Lung (tissue), 12 donors: ENCODE results near the gene LRRC14B. TPM values are rescaled to one million over a fixed set of nuclear protein-coding genes. Genes with fewer than 3 reads are reported as not detected.

Experiments used
- ATAC-seq: fragments of 200-7000 bp; cut with Tn5 transposase; one replicate; pipeline ENCODE4 v1.9.1; 2020; ENCODE audit warnings: moderate number of reproducible peaks; ENCODE audit not compliant: insufficient read depth, low FRiP score
- DNase-seq, 3 donors: peaks; one replicate each; pipeline ENCODE4 v3.0.0-alpha.2; 2013 to 2017
- H3K27ac ChIP-seq, 2 donors: one replicate each; pipeline ENCODE4 v1.5.1; 2013; ENCODE audit warnings: mild to moderate bottlenecking in 2 of 2, moderate library complexity in 2 of 2, control low read depth in 1 of 2, inconsistent platforms in 1 of 2, low read depth in 1 of 2, low read length in 1 of 2
- H3K27me3 ChIP-seq, 3 donors: one replicate each; pipeline ENCODE4 v1.5.1; 2013; ENCODE audit warnings: low read length in 2 of 3; ENCODE audit not compliant: control insufficient read depth in 3 of 3, insufficient read depth in 3 of 3
- H3K36me3 ChIP-seq, 4 donors: one replicate each; pipeline ENCODE4 v1.5.1; 2013; ENCODE audit warnings: low read length in 4 of 4, mild to moderate bottlenecking in 1 of 4, moderate library complexity in 1 of 4; ENCODE audit not compliant: control insufficient read depth in 4 of 4, insufficient read depth in 4 of 4
- H3K4me1 ChIP-seq, 5 donors: one replicate each; pipeline ENCODE4 v1.5.1; 2013; ENCODE audit warnings: low read length in 5 of 5, mild to moderate bottlenecking in 2 of 5, moderate library complexity in 1 of 5; ENCODE audit not compliant: control insufficient read depth in 5 of 5, insufficient read depth in 5 of 5
- H3K4me3 ChIP-seq: one replicate; pipeline ENCODE4 v1.5.1; 2013; ENCODE audit warnings: mild to moderate bottlenecking, control low read depth, moderate library complexity
- H3K9ac ChIP-seq, 2 donors: one replicate each; pipeline ENCODE4 v1.5.1; 2013; ENCODE audit warnings: low read length in 2 of 2, control low read depth in 1 of 2; ENCODE audit not compliant: insufficient read depth in 1 of 2
- H3K9me3 ChIP-seq, 4 donors: one replicate each; pipeline ENCODE4 v1.5.1; 2013; ENCODE audit warnings: low read length in 3 of 4, mild to moderate bottlenecking in 1 of 4, moderate library complexity in 1 of 4; ENCODE audit not compliant: control insufficient read depth in 4 of 4, insufficient read depth in 3 of 4
- WGBS, 2 donors: extraction: QIAGEN DNeasy Blood & Tissue Kit; methylation state at CpG; one replicate each; pipeline ENCODE4 v1.1.7; 2013; 5-methylcytosine and 5-hydroxymethylcytosine counted together
- polyA plus RNA-seq, 2 donors: library from polyadenylated mRNA; stranded (reverse); fragments of 200-250 nt; gene quantifications; one replicate each; pipeline ENCODE4 v1.2.1, GENCODE V29; 2013
- total RNA-seq, 2 donors: library from RNA; depleted of rRNA in 1 of 2; stranded (reverse); fragments of >200 nt in 1 of 2; gene quantifications; one replicate each; pipeline ENCODE4 v1.2.1, GENCODE V29; 2014 to 2021
- TF ChIP-seq, protein P1 (sequence below): IDR thresholded peaks from 2 replicates; pipeline ENCODE4 v1.5.1; 2012; ENCODE audit warnings: mild to moderate bottlenecking; ENCODE audit errors: control extremely low read depth, extremely low read depth
- donor health status: control.
- donor health status: control.
- donor health status: Bipolar disorder and iron deficiency.
- donor health status: healthy.
- donor health status: DM: yes; HTN: yes; CAD: no.

The LRRC14B gene
- total and polyA plus RNA-seq, 4 donors: 0.14 TPM; not detected in 3

DNA sequence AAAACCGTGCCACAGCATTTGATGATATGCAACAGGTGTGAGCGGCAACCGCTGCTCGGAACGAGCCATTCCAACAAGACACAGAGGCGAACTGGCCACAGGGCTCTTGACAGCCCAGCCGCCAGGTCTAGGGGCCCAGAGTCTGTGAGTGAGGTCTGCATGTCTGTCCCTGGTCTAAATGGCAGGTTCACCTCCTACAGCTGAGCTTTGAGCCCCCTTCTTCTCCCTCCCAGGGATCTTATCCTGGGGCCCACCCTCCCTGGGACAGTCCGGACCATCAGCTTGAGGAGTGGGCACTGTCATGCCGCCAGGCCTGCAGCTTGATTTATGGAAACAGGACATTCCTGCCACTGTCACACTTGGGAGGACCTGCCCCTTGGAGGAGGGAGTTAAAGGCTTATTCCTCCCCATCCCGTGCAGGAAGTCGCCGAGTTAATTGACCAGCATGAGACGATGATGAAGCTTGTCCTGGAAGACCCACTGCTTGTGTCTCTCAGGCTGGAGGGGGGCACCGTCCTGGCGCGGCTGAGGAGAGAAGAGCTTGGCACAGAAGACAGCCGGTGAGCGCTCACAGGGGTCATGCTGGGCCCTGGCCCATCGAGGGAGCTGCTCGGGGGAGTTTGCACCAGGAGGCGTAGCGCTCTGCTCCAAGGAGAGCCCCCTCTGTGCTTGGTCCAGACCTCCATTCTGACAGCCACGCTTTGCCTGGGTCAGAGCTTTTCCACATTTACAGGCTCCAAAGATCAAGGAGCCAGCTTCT, 35.5 kb upstream of the LRRC14B start:
- no peaks in the 10 kb centered on the region for H3K36me3 ChIP-seq
- H3K9me3 ChIP-seq: no peaks in the 10 kb centered on the region
- H3K4me3 ChIP-seq: no peak overlapping the region
- ATAC-seq: no peak
- WGBS, 2 donors: 85 to 91% methylated on average over 23 of the region's 23 CpGs
- H3K4me1 ChIP-seq: no peaks in the 10 kb centered on the region
- H3K9ac ChIP-seq: no peak overlapping the region
- H3K27me3 ChIP-seq: no peaks in the 10 kb centered on the region
- H3K27ac ChIP-seq: no peak overlapping the region
- peak in 1 of 3 donors; percentile 12 for DNase-seq
- TF ChIP-seq, protein P1, sequence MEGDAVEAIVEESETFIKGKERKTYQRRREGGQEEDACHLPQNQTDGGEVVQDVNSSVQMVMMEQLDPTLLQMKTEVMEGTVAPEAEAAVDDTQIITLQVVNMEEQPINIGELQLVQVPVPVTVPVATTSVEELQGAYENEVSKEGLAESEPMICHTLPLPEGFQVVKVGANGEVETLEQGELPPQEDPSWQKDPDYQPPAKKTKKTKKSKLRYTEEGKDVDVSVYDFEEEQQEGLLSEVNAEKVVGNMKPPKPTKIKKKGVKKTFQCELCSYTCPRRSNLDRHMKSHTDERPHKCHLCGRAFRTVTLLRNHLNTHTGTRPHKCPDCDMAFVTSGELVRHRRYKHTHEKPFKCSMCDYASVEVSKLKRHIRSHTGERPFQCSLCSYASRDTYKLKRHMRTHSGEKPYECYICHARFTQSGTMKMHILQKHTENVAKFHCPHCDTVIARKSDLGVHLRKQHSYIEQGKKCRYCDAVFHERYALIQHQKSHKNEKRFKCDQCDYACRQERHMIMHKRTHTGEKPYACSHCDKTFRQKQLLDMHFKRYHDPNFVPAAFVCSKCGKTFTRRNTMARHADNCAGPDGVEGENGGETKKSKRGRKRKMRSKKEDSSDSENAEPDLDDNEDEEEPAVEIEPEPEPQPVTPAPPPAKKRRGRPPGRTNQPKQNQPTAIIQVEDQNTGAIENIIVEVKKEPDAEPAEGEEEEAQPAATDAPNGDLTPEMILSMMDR: no peak

DNA sequence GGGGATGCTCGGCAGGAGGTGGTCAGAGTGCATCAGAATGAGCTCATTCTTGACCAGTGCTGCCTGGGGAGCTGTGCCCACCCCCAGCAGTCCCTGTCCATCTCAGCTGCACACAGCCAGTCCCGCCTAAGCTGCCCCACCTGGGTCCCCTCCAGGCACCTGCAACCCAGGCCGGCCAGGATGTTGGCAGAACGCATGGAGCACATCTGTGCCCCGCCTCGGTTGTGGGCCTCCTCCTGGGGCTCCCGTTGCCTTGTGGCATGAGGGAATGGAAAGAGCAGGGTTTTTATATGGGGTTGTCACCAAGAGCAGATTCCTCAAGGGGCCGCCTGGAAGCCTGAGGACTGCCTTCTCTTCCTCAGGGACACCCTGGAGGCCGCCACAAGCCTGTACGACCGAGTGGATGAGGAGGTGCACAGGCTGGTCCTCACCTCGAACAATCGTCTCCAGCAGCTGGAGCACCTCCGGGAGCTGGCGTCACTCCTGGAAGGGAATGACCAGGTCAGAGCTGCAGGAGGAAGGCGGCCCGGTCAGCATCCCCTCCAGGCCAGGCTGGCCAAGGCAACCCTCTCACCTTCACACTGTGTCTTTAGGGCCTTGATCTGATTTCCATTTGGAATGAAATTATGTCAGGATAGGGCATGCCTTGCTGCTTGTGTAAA, 34.8 kb upstream of the LRRC14B start:
- DNase-seq: peak in 1 of 3 donors; percentile 8
- no peak overlapping the region for H3K27ac ChIP-seq
- no peak overlapping the region for H3K9ac ChIP-seq
- no peaks in the 10 kb centered on the region for H3K4me1 ChIP-seq
- no peaks in the 10 kb centered on the region for H3K27me3 ChIP-seq
- H3K9me3 ChIP-seq: no peaks in the 10 kb centered on the region
- H3K4me3 ChIP-seq: no peak overlapping the region
- ATAC-seq: no peak
- 90 to 93% methylated on average over 17 of the region's 17 CpGs for WGBS, 2 donors
- TF ChIP-seq, protein P1: no peak
- H3K36me3 ChIP-seq: no peaks in the 10 kb centered on the region

- TF ChIP-seq, protein P1: no peak
- Histone ChIP-seq H3K4me1 (no peaks in the 10 kb centered on the region), H3K27me3 (no peaks in the 10 kb centered on the region), H3K36me3 (no peaks in the 10 kb centered on the region), H3K4me3 (no peak overlapping the region), H3K9ac (no peak overlapping the region), H3K27ac (no peak overlapping the region), H3K9me3 (no peaks in the 10 kb centered on the region)
- peak in 1 of 3 donors; percentile 10 for DNase-seq
- no peak for ATAC-seq
- WGBS, 2 donors: 89 to 95% methylated on average over 12 of the region's 12 CpGs
Observed at GRCh38 chr5:157126-157715, 34.1 kb upstream of the LRRC14B start.
